Measurements from ENCODE around the gene LTB4R2.

DNA sequence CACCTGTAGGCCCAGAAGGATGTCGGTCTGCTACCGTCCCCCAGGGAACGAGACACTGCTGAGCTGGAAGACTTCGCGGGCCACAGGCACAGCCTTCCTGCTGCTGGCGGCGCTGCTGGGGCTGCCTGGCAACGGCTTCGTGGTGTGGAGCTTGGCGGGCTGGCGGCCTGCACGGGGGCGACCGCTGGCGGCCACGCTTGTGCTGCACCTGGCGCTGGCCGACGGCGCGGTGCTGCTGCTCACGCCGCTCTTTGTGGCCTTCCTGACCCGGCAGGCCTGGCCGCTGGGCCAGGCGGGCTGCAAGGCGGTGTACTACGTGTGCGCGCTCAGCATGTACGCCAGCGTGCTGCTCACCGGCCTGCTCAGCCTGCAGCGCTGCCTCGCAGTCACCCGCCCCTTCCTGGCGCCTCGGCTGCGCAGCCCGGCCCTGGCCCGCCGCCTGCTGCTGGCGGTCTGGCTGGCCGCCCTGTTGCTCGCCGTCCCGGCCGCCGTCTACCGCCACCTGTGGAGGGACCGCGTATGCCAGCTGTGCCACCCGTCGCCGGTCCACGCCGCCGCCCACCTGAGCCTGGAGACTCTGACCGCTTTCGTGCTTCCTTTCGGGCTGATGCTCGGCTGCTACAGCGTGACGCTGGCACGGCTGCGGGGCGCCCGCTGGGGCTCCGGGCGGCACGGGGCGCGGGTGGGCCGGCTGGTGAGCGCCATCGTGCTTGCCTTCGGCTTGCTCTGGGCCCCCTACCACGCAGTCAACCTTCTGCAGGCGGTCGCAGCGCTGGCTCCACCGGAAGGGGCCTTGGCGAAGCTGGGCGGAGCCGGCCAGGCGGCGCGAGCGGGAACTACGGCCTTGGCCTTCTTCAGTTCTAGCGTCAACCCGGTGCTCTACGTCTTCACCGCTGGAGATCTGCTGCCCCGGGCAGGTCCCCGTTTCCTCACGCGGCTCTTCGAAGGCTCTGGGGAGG, 985 bp downstream of the LTB4R2 start, which contains the start of gene LTB4R:
- TF ChIP-seq POLR2A (IDR thresholded peaks at IDR 0.05) (no peak), CTCF (IDR thresholded peaks at IDR 0.05) (peak; percentile 22 to 45 (median 36)), POLR2AphosphoS5 (IDR thresholded peaks at IDR 0.05) (peak in 3 of 4 donors; percentile 21 to 59 (median 54))

Data from sigmoid colon (tissue), 4 donors.